GM12878 (cell line): ENCODE measurements around the gene CD27. TPM values are rescaled to one million over a fixed set of nuclear protein-coding genes. Genes with fewer than 3 reads are reported as not detected.

Experiments
- CBX3 ChIP-seq: fragments of 200-600 bp; sonication (generic); IDR thresholded peaks from 2 replicates; pipeline ENCODE4 v1.6.1; 2016; ENCODE audit warnings: low read depth, borderline replicate concordance
- E2F4 ChIP-seq: IDR thresholded peaks from 2 replicates; pipeline ENCODE4 v1.6.1; 2012; ENCODE audit warnings: low read depth, low read length, improper control_type of control experiment
- ESRRA ChIP-seq: IDR thresholded peaks from 2 replicates; pipeline ENCODE4 v1.6.1; 2012; ENCODE audit warnings: mild to moderate bottlenecking, low read length, improper control_type of control experiment
- ETV6 ChIP-seq, 2 experiments: fragments of 450-650 bp in 1 of 2; IDR thresholded peaks in 1 of 2; conservative IDR thresholded peaks in 1 of 2; 2 replicates each; pipeline ENCODE4 v1.6.1; 2014; ENCODE audit warnings: antibody characterized with exemption in 1 of 2, borderline replicate concordance in 1 of 2, low read depth in 1 of 2, mild to moderate bottlenecking in 1 of 2, moderate library complexity in 1 of 2
- LARP7 ChIP-seq: fragments of 450-650 bp; IDR thresholded peaks from 2 replicates; pipeline ENCODE4 v1.6.1; 2017; ENCODE audit warnings: mild to moderate bottlenecking
- MLLT1 ChIP-seq: fragments of 450-650 bp; IDR thresholded peaks from 2 replicates; pipeline ENCODE4 v1.6.1; 2016; ENCODE audit warnings: mild to moderate bottlenecking
- NRF1 ChIP-seq: conservative IDR thresholded peaks from 2 replicates; pipeline ENCODE4 v1.6.1; 2011; ENCODE audit warnings: mild to moderate bottlenecking, low read depth, low read length, improper control_type of control experiment
- RELB ChIP-seq: fragments of 450-650 bp; IDR thresholded peaks from 2 replicates; pipeline ENCODE4 v1.6.1; 2017; ENCODE audit warnings: low read depth, mild to moderate bottlenecking, moderate library complexity
- SPI1 ChIP-seq: IDR thresholded peaks from 2 replicates; pipeline ENCODE4 v1.6.1; 2011; ENCODE audit warnings: low read depth, mild to moderate bottlenecking, low read length, moderate library complexity, borderline replicate concordance; ENCODE audit not compliant: insufficient read depth
- STAT1 ChIP-seq: fragments of 450-650 bp; conservative IDR thresholded peaks from 2 replicates; pipeline ENCODE4 v1.6.1; 2014; ENCODE audit warnings: antibody characterized with exemption, mild to moderate bottlenecking
- SUPT20H ChIP-seq: IDR thresholded peaks from 2 replicates; pipeline ENCODE4 v1.6.1; 2011; ENCODE audit warnings: low read depth, mild to moderate bottlenecking, low read length, moderate library complexity, borderline replicate concordance; ENCODE audit not compliant: control insufficient read depth
- TCF7 ChIP-seq: IDR thresholded peaks from 2 replicates; pipeline ENCODE4 v1.6.1; 2014; ENCODE audit warnings: antibody characterized with exemption, borderline replicate concordance
- USF1 ChIP-seq: IDR thresholded peaks from 2 replicates; pipeline ENCODE4 v1.6.1; 2011; ENCODE audit warnings: borderline replicate concordance, low read depth, mild to moderate bottlenecking, moderate library complexity, mixed read lengths, low read length; ENCODE audit not compliant: insufficient read depth; ENCODE audit errors: extremely low read length
- ZNF24 ChIP-seq: fragments of 450-650 bp; IDR thresholded peaks from 2 replicates; pipeline ENCODE4 v1.6.1; 2017; ENCODE audit warnings: antibody characterized with exemption, mild to moderate bottlenecking
- ZNF622 ChIP-seq: fragments of 450-650 bp; IDR thresholded peaks from 2 replicates; pipeline ENCODE4 v1.6.1; 2017; ENCODE audit warnings: mild to moderate bottlenecking, inconsistent platforms
- ZNF687 ChIP-seq: fragments of 450-650 bp; IDR thresholded peaks from 2 replicates; pipeline ENCODE4 v1.6.1; 2017; ENCODE audit warnings: mild to moderate bottlenecking, moderate library complexity
- polyA plus RNA-seq, 11 experiments: library from polyadenylated mRNA; depleted of rRNA in 4 of 11; unstranded in 6 of 11; stranded (reverse) in 5 of 11; fragments of >200 nt; fragmentation: Nextera tagmentation in 4 of 11; fragmentation: Illumina TruSeq in 1 of 11; extraction: Ambion mirVana in 4 of 11; extraction: Trizol in 1 of 11; gene quantifications; 1 replicate in 1 of 11; 2 replicates in 10 of 11; pipeline versions ENCODE4 v1.2.1 to v1.2.3, GENCODE V29; 2011 to 2016; ENCODE audit warnings: inconsistent platforms in 2 of 11, missing spikeins in 2 of 11, low read depth in 1 of 11
- total RNA-seq, 4 experiments: library from RNA; depleted of rRNA in 3 of 4; stranded (reverse); fragments of >200 nt in 3 of 4; fragmentation: Illumina TruSeq in 1 of 4; extraction: Trizol in 1 of 4; gene quantifications; 2 replicates each; pipeline versions ENCODE4 v1.2.1 to v1.2.3, GENCODE V29; 2013 to 2021

CD27 gene
- total and polyA plus RNA-seq, 10 of the 15 experiments (the other 5 are each of a cell fraction or from before 2014, with no cell fraction given): 4.9 to 184 (median 106) TPM

GRCh38 chr12:6426882-6427671 is 17.7 kb upstream of the CD27 start (continued):
- 0 out of 4 replicates have a peak, but pooled peaks of 1 of the 2 experiments have one; percentile 48 for TF ChIP-seq ETV6 (conservative IDR thresholded peaks at IDR 0.05 in 1 of 2, IDR thresholded peaks at IDR 0.05 in 1 of 2; ENCODE audit: borderline replicate concordance in 1 of 2, low read depth in 1 of 2)
- TF ChIP-seq SUPT20H: no peak
- TF ChIP-seq NRF1: no peak
- no peak for TF ChIP-seq TCF7
- TF ChIP-seq CBX3: no peak
- peak; percentile 59 for TF ChIP-seq LARP7
- TF ChIP-seq SPI1: peak; percentile 45; the same call in 1 of the 2 replicates
- TF ChIP-seq ZNF24: no peak
- TF ChIP-seq STAT1: 0 out of 2 replicates have a peak, but pooled peaks have one; percentile 6
- TF ChIP-seq ESRRA: no peak
- peak; percentile 85 for TF ChIP-seq MLLT1
- no peak for TF ChIP-seq E2F4
- peak; percentile 91 for TF ChIP-seq RELB
- TF ChIP-seq ZNF622: no peak
- TF ChIP-seq USF1: no peak
- peak; percentile 85 for TF ChIP-seq ZNF687
